NCI-H1436 treated with DMSO at 0.1 percent for 48 hours (cell line): ENCODE measurements around the gene STAT5B.

Experiments
- DNase-seq: peaks from one replicate; lab custom pipeline; 2025; lab: John Stamatoyannopoulos, UW

The STAT5B gene

DNA sequence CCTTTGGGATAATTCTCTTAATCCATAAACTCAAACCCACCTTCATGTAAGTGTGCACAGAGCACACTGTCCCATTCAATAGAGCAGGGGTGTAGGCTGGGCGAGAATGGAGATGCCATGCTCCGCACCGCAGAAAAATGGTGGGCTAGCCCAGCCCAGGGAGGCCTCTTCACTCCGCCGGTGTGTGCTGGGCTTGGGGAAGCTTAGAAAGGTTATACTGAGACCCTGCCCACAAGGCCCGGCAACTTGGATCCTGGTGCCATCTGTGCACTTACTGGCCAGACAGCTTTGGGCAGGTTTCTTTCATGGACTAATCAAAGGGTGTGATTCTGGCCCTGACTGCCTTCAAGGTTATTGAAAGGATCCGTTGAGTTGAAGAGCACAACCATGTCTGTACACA lies 8.4 kb upstream of the STAT5B start:
- no peak for DNase-seq

DNA sequence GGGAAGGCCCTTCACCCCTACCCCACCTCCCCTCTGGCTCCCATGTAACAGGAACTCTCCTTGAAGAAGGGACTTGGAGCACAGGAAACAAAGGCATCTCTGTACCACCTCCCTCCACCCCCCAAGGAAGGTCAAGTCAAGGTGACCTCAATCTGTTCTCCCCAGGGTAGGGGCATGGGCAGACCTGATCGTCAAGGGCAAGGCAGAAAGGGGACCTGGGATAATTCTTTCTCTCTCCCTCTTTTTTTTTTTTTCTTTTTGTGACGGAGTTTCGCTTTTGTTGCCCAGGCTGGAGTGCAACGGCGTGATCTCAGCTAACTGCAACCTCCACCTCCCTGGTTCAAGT lies 7.8 kb upstream of the STAT5B start:
- DNase-seq = no peak

DNA sequence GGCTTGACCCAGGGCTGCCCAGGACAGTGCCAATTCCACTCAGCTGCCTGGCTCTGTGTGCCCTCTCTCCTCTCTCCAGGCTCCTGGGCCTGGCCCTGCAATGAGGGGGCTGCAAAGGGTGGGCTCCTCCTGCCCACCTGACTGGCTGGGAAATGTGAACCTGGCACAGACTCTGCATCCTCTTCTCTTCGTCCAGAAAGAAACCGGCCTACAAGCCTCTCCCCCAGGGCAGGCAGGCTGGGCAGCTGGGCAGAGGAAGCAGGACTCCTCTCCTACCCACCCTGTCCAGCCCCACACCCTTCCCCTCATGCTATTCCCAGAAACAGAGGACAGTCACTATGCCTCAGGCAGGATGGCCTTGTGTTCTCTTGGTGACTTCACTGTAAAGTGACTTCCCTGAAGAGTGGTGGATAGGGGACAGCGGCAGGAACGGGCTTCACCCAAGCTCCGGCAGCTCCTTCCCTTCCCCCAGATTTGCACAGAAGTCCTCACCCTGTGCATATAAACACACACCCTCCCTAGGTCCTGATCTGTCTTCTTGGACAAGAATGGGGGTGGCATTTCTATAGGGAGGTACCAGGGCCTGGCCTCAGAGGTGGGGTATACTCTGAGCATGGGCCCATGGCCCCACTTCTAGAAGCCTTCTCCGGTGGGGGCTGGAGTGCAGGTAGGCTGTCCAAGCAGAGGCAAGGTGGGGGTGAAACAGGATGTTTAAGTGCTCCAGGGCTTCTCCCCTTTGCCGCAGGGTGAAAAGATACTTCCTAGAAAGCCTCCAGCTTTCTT lies 7.2 kb upstream of the STAT5B start:
- DNase-seq = no peak

DNA sequence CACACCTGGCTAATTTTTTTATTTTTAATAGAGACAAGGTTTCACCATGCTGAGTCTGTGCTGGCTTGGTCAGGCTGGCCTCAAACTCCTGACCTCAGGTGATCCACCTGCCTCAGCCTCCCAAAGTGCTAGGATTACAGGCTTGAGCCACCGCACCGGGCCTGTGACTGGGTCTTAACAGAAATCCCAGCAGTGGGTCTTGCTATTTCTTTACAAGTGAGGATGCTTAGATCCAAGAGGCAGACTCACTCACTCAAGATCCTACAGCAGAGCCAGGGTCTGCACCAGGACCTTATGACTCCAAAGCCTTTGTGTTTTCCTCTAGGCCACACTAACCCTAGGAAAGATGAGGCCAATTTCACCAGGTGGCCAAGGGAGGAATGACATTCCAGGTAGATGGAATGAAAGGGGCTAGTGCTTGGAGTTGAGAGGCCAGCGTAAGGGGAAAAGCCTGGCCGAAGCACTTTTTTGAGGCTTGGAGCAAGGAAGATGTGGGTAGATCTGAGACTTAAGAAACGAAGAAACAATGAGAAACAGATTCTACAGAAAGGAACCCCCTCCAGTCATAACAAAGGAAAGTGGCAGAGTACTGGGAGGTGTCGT lies 6.4 kb upstream of the STAT5B start:
- no peak for DNase-seq

DNA sequence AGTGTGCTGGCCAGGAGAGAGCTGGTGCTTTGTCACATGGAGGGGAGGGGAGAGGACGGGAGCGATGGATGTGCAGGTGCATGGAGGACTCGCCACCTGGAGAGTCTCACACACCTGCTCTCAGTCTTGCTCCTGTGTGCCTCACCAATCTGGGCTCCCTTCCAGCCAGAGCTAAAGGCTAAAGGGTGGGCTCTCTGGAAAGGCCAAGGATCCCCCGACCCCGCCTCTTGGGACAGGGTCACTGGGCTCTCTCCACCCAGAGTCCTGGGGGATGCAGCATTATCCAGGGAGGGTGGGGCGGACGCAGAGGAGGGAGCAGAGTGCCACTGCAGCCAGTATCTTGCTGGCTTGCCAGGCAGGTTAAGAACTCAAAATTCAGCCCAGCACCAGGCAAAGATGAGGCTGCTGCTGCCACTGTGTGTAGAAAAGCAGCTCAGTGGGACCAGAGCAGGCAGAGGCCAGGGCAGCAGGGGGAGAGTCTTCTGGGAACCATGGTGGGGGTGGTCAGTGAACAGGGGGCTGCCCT lies 5.4 kb upstream of the STAT5B start:
- peak; percentile 27 for DNase-seq

DNA sequence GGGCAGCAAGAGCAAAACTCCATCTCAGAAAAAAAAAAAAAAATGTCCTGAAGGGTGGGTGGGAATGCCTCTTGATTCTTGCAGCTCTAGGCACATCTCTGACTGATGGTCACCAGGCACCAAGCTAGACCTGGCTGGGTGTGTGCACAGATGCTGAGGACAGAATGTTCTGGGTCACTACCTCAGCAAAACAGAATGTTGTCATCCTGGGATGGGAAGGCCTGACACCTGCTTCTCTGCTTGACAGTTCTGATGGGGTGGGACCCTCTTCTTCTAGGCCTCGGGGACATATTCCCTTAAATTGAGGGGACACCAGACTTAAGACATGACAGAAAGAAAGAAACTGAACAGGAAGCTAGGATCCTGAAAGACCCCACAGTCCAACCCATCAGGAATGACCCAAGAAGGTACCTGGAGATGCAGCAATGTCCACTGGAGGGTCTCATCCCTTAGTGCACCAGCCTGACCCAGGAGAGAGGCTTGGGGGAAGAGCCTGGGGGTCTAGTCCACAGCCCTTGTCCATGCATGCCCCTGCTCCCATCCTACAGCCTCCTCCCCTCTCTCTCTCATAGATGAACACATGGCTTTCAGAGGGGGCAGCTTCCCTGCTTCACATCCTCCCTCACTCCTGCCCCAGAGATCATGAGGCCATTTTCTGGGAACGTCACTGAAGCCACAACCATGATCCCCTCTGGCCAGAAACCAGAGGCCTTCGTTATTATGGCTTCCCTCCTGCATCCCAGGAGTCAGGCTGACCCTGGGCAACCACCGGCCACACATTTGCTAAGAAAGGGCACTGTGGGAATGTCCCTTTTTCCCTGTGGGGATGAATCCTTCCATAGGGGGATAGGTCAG lies 3.8 kb upstream of the STAT5B start:
- no peak for DNase-seq

DNA sequence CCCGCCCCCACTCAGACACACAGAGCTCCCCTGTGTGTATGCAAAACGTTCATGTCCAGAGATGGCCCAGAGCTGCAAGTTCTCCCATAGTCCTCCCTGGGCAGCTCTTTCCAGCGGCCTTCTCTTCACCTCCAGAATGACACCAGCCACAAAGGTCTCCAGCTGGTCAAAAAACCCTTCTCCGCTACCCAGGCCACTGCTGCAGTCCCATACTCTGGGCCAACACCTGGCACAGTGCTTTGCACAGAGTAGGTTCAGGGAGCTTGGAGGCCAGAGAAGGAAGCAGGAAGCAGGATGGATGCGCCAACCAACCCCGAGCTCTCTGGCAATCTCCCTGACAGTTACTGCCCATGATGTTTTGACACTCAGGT lies 1.1 kb upstream of the STAT5B start:
- DNase-seq = no peak

DNA sequence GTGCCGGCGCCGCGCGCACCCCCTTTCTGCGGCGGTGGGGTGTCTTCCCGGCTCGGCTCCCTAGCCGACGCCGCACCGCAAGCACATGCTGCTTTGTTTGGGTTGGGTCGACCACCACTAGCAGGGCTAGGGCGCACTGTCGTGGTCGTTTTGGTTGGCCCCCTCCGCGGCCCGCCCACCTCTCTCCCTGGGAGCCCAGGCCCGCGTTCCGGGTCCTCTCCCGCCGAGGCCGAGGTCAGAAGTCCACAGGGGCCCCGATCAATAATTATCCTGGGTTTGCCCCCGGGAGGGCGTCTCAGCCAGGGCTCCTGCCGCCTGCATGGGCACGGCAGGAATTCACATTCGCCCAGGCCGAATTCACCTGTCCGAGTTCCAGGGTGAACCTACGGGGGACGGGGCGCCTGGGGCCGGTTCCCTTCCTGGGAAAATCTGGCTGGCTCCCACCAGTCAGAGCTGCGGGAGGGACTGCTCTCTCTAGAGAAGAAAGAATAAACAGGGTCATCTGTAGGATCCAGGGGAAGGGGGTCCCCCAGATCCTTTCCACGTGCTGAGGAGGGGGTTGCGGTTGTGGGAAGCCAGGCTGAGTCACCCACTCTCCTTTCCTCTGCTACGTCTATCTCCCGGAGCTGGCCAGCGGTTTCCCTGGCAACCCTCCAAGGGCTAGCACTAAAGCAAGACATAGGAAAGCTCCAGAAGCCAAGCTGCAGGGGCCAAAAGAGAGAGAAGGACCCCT lies 584 bp upstream of the STAT5B start:
- no peak for DNase-seq

DNA sequence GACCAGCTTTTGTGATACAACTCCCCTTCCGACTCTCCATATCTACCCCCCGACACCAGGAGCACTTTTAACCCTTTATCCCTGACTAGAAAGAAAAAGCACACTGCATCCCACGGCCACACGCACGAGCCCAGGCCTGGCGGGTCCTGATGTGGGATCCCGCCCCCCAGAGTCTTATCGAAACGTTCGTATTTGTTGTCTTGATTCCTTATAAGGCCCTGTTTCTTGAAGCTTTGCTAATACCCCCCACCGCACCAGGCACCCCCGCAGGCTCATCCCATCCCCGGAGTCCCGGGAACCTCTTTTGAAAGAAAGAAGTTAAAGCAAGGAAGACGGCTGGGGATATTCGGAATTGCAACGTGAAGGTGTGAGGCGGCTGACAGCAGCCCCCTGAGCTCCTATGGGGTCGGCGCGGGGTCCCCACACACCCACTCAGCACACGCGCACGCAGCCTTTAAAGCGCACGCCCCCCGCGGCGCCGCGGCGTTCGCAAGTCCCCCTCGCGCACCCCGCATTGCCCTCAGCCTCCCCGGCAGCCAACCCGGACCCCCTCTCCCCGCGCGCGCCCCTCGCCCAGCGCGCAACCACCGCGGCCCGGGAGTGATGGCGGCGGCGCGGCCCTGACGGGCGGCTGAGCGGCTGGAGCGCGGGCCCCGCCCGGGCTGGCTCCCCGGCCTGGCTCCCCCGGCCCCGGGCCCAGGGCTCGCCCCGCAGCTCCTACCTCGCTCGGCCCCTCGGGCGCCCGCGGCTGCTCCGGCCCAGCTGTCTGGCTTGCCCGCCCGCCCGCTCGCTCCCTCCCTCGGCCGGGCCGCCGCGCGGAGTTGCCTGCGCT lies 448 bp downstream of the STAT5B start:
- no peak for DNase-seq

DNA sequence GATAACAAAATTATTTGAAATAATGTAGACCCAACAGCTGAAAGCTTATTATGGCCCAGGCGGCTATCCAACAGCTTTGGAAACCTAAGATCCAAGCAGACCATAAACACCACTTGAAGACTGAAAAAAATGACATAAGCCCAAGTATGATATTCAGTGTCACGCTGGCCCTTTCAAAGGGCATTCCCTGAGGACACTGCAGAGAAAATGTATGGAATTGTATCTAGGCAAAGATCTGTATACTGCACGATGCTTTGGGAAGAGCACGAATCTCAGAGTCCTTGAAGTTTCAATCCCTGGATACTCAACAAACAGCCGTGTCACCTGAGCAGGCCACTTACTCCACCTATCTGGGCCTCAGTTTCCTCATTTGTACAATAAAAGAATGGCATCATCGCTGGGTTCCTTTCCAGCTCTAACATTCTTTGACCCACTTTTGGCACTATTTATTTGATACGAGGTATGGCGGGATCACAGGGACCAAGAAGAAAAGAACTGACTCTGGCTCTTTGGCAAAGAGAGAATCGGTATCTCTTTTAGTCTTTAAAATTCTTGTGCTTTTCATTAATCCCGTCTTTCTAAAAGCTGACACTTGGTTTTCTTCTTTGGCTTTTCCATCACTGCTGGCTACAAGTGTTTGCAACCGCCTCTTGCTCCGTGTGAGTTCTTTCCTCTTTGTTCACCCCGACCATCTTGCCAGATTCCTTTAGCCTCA lies 1.2 kb downstream of the STAT5B start:
- DNase-seq = no peak

DNA sequence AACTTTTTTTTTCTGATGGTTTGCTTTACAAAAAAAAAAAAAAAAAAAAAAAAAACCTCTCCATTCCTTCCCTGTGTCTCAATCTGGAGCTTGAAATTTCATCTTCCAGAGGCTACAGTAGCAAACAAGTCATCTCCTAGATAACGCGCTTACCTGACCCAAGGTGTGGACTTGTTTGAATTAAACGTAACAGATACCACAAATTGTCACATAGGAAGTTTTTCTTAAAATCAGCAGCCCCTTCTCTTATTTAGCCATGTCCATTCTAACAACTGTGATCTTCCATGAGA lies 2.0 kb downstream of the STAT5B start:
- DNase-seq = no peak

DNA sequence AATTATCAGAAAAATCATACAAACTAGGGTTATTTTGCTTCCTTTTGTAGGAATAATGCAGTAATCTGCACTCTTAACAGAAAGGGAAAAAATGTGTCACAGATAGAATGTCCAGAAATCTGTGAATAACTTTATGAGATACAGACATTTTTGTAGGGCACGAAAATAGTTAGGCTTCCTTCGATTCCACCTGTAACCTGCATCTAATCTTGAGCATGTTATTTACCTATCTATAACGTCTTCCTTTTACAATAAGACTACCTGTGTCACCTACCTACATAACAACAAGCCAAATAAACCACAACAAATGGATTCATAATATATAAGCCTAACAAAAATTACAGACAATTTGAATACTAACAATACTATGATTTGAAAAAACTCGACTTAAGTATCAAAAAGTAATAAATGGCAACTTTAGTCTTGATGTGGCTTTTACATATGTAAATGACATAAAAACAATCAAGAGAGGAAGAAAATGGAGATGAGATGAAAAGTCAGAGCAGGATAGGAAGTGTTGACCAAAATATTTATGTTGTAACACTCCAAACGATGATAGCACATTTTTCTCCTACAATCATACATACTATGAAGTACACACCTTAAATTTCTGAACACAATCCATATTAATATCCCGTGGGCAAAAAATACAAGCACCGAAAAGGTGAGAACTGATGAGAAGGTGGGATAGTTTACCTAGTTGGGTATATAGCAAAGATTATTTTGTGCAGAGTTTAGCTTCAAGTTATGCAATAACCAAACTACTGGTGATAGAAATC lies 2.5 kb downstream of the STAT5B start:
- no peak for DNase-seq

DNA sequence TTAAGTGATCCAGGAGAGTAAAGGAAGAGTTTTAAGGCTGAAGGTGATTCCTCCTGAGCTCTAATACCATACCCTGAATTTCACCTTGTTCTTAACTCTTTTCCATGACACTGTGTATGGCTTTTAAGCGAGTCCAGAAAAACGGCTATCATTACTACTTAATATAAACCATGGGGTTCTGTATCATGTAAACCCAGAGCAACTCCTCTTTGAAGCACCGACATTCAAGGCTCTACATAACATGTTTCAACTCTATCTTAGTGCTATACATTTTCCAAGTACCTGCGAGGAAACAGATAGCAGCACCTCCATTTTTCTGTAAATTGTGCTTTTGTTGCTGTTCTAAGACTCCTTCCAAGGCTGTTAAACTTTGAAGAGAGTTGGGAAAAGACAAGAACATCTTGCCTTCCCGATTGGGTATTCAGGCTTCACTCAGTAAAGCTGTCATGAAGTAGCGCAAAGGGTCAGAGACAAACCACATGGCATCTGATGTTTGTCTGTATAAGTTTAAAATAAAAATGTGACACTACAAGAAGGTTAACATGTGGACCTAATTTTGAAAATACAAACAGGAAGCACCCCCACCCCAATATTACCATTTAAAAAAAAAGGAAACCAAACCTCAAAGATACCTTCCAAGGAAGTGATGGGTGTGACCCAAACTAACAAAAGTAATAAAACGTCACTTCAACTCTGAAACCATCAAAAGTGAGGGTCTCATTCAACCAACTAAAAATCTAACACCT lies 3.9 kb downstream of the STAT5B start:
- DNase-seq = no peak

DNA sequence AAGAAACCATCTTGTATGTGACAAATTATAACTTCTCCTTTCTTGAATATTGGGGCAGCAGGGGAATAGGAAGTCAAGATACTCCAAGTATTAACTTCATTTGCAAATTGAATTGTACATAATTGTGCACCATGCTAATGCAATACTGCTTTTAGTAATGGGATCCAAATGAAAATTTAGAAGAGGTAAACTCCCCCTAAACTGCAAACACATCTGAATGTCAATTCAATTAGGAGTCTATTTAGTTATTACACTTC lies 4.5 kb downstream of the STAT5B start:
- DNase-seq = no peak

DNA sequence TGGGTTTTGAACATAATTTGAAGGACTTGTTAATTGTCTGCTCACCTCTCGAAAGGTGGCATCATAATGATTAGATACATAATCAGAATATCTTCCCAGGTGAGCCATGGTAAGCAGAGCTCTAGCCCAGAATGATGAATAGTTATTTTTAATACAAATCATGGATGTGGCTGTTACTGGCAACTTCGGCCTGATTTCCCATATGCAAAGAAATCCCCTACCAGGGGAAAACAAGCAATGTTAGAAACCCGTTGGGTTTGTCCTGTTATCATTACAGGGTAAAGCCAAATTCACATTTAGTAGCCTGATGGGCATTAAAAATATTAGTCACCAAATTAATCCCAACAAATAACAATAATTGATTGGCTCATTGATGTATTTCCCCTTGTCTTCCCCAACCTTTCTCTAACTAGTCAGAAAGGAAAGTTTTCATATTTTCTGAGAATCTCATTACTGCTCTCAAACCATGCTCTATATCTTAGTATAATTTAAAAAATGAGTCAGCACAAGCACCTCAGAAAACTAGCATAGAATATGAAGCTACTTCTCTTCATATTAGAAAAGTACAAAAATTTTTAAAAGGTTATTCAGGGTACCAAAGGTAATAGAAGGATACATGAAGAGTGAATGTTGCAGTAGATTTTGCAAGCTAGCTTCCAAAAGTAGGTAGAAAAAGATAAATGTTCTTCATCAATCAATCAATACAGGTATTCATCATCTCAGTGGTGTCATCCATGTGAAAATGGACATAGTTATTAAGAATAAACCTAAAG lies 5.0 kb downstream of the STAT5B start:
- DNase-seq = no peak

DNA sequence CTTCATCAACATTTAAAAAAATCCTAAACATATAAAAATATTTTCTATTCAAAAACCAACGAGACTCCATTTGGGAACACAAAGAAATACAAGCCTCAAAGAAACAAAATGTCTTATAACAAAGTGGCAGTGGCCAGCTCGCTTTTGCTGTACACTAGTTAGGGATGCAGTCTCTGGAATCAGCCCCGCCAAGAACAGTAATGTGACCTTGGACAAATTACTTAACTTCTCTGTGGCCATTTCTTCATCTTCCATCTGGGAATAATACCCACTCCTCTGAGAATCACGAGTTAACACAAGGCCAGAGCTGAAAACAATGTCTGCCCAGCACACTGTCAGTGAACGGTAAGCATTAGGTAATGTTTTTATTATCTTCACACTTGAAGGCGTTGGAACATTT lies 5.6 kb downstream of the STAT5B start:
- DNase-seq = no peak

DNA sequence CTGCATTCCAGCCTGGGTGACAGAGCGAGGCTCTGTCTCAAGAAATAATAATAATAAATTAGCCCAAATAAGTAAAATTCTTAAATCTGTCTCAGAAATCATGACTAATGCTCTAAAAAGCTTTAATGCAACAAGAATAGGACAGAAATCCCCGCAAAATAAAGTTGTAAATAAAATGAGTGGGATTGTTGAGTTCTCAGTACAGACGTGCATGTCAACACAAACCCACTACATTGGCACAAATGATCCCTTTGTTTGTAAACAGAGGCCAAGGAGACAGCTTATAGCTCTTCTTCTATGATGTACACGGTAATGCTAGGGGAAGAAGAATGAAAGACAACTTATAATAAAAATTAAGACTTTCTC lies 6.0 kb downstream of the STAT5B start:
- no peak for DNase-seq

DNA sequence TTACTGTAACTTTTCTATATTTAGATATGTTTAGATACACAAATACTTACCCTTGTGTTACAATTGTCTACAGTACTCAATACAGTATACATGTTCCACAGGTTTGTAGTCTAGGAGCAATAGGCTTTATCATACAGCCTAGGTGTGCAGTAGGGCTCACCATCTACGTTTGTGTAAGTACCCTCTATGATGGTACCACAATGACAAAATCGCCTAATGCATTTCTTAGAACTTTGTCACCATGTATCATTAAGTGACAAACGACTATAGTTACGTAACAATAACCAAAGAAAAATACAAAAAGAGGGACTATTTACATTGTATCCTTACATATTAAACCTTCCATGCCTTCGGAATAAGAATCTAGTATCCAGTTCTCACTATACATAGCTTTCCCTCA lies 8.0 kb downstream of the STAT5B start:
- no peak for DNase-seq
